SK-N-SH (cell line): ENCODE results near the gene SH3RF2.

Source experiments
- CTCF ChIP-seq: fragments of 200-600 bp; sonication (generic); IDR thresholded peaks from 2 replicates; pipeline ENCODE4 v1.6.1; 2017; ENCODE audit warnings: antibody characterized with exemption, mild to moderate bottlenecking, moderate library complexity
- MAX ChIP-seq: IDR thresholded peaks from 2 replicates; pipeline ENCODE4 v1.4.0; 2012; ENCODE audit warnings: low read depth
- REST ChIP-seq: IDR thresholded peaks from 2 replicates; pipeline ENCODE4 v1.6.1; 2012; ENCODE audit warnings: mild to moderate bottlenecking, low read depth, low read length, moderate library complexity

- no peak for TF ChIP-seq CTCF
- TF ChIP-seq MAX = no peak
- no peak for TF ChIP-seq REST
Measured at GRCh38 chr5:146060221-146060585, 123.8 kb downstream of the SH3RF2 start.
